DMS53 treated with DMSO at 0.1 percent for 48 hours (cell line): ENCODE measurements around the gene LIPE.

Experiments used
- DNase-seq: peaks from one replicate; lab custom pipeline; 2025; ENCODE audit not compliant: unreplicated experiment; lab: John Stamatoyannopoulos, UW

LIPE gene

GRCh38 chr19:42420055-42420544, 7.1 kb downstream of the LIPE start:
- peak; percentile 41 for DNase-seq

GRCh38 chr19:42419309-42419708, 7.9 kb downstream of the LIPE start:
- DNase-seq = no peak

GRCh38 chr19:42412661-42413076, 14.5 kb downstream of the LIPE start:
- DNase-seq = no peak

GRCh38 chr19:42412227-42412626, 15.0 kb downstream of the LIPE start:
- no peak for DNase-seq

GRCh38 chr19:42411581-42412178, 15.5 kb downstream of the LIPE start:
- no peak for DNase-seq

- no peak for DNase-seq
Measured at GRCh38 chr19:42410371-42410770, 16.8 kb downstream of the LIPE start.

GRCh38 chr19:42409477-42409876, 17.7 kb downstream of the LIPE start:
- no peak for DNase-seq

- no peak for DNase-seq
Measured at GRCh38 chr19:42407816-42408175, 19.4 kb downstream of the LIPE start.

- DNase-seq = no peak
Measured at GRCh38 chr19:42407085-42407815, 19.9 kb downstream of the LIPE start.

- DNase-seq = no peak
Measured at GRCh38 chr19:42406111-42406510, 21.1 kb downstream of the LIPE start.

GRCh38 chr19:42403586-42403985, 23.6 kb downstream of the LIPE start:
- no peak for DNase-seq

- DNase-seq = no peak
Measured at GRCh38 chr19:42402376-42403116, 24.6 kb downstream of the LIPE start.

GRCh38 chr19:42401365-42402303, 25.6 kb downstream of the LIPE start:
- DNase-seq = peak; percentile 44

GRCh38 chr19:42400404-42400803, 26.8 kb downstream of the LIPE start:
- DNase-seq = no peak

GRCh38 chr19:42397263-42398166, 29.7 kb downstream of the LIPE start:
- DNase-seq = no peak

GRCh38 chr19:42396381-42397262, 30.6 kb downstream of the LIPE start:
- peak; percentile 98 for DNase-seq

- no peak for DNase-seq
Measured at GRCh38 chr19:42394751-42395150, 32.4 kb downstream of the LIPE start.

GRCh38 chr19:42392165-42392564, 35.0 kb downstream of the LIPE start:
- DNase-seq = no peak

- no peak for DNase-seq
Measured at GRCh38 chr19:42389899-42390298, 37.3 kb downstream of the LIPE start, which contains the start of gene CNFN. Gene CNFN, minus strand, starts transcription at chr19:42390297. Its CDS starts 1,260 bp downstream, at chr19:42389037.
